Measurements from ENCODE around the gene PRKAG2.
"Not testable (repeated sequence)": the region's sequence is repeated elsewhere in the genome, so short reads cannot be mapped to it uniquely, and the experiment has no call there.

PRKAG2 gene

GRCh38 chr7:151549083-151549482, 327.8 kb downstream of the PRKAG2 start:
- no peak for DNase-seq (ENCODE audit: low spot score)

- DNase-seq (ENCODE audit: low spot score): no peak
Observed at GRCh38 chr7:151544183-151544582, 332.7 kb downstream of the PRKAG2 start.

GRCh38 chr7:151542606-151543130, 334.2 kb downstream of the PRKAG2 start:
- no peak for DNase-seq (ENCODE audit: low spot score)

- DNase-seq (ENCODE audit: low spot score): no peak
Observed at GRCh38 chr7:151541709-151542499, 335.0 kb downstream of the PRKAG2 start.

- DNase-seq (ENCODE audit: low spot score): no peak
Observed at GRCh38 chr7:151540146-151540545, 336.8 kb downstream of the PRKAG2 start.

- no peak for DNase-seq (ENCODE audit: low spot score)
Observed at GRCh38 chr7:151539088-151539671, 337.7 kb downstream of the PRKAG2 start.

- DNase-seq (ENCODE audit: low spot score): no peak
Observed at GRCh38 chr7:151537818-151538561, 338.9 kb downstream of the PRKAG2 start.

- DNase-seq (ENCODE audit: low spot score): not testable (repeated sequence)
Observed at GRCh38 chr7:151536178-151536577, 340.7 kb downstream of the PRKAG2 start.

GRCh38 chr7:151529842-151530241, 347.1 kb downstream of the PRKAG2 start:
- DNase-seq (ENCODE audit: low spot score): no peak

- DNase-seq (ENCODE audit: low spot score): no peak
Observed at GRCh38 chr7:151524845-151525244, 352.1 kb downstream of the PRKAG2 start.

GRCh38 chr7:151524331-151524730, 352.6 kb downstream of the PRKAG2 start:
- DNase-seq (ENCODE audit: low spot score): no peak

- peak; percentile 32 for DNase-seq (ENCODE audit: low spot score)
Observed at GRCh38 chr7:151520419-151521261, 356.3 kb downstream of the PRKAG2 start.

- peak; percentile 95 for DNase-seq (ENCODE audit: low spot score)
Observed at GRCh38 chr7:151519765-151520418, 357.0 kb downstream of the PRKAG2 start, which contains the start of gene RHEB. RHEB (minus strand) TSS chr7:151519895; CDS start chr7:151519511, 384 bp downstream.

GRCh38 chr7:151518947-151519764, 357.8 kb downstream of the PRKAG2 start:
- peak; percentile 25 for DNase-seq (ENCODE audit: low spot score)

GRCh38 chr7:151518105-151518946, 358.6 kb downstream of the PRKAG2 start:
- peak; percentile 28 for DNase-seq (ENCODE audit: low spot score)

GRCh38 chr7:151517601-151518104, 359.3 kb downstream of the PRKAG2 start:
- DNase-seq (ENCODE audit: low spot score): no peak

- DNase-seq (ENCODE audit: low spot score): no peak
Observed at GRCh38 chr7:151515276-151515565, 361.7 kb downstream of the PRKAG2 start.

GRCh38 chr7:151514461-151515275, 362.2 kb downstream of the PRKAG2 start:
- DNase-seq (ENCODE audit: low spot score): no peak

Data from hepatic stellate cell (primary cell).